Motor neuron (in vitro differentiated cells): ENCODE measurements around the gene VWA8. TPM values are rescaled to one million over a fixed set of nuclear protein-coding genes. Genes with fewer than 3 reads are reported as not detected.
"Not testable (repeated sequence)": the region's sequence is repeated elsewhere in the genome, so short reads cannot be mapped to it uniquely, and the experiment has no call there.

Experiments
- ATAC-seq, 8 experiments: fragments of 200-7000 bp; cut with Tn5 transposase; replicated peaks in 6 of 8; 2 replicates each; pipeline ENCODE4 v1.8.0; 2021; ENCODE audit warnings: mild to moderate bottlenecking in 8 of 8, moderate library complexity in 8 of 8
- H3K27ac ChIP-seq, 2 donors: fragments of 250-450 bp; sonication (Bioruptor Pico); 2 replicates each; pipeline ENCODE4 v1.9.0; 2021; ENCODE audit warnings: antibody characterized with exemption in 2 of 2, mild to moderate bottlenecking in 2 of 2, moderate library complexity in 1 of 2
- H3K4me1 ChIP-seq, 2 donors: fragments of 250-450 bp; sonication (Bioruptor Pico); replicated peaks in 1 of 2; 2 replicates each; pipeline ENCODE4 v1.6.1; 2021; ENCODE audit warnings: antibody characterized with exemption in 2 of 2, mild to moderate bottlenecking in 2 of 2, moderate library complexity in 1 of 2
- H3K4me3 ChIP-seq, 5 donors: fragments of 250-450 bp; sonication (Bioruptor Pico); 2 replicates each; pipeline ENCODE4 v1.9.0; 2021; ENCODE audit warnings: antibody characterized with exemption in 5 of 5, mild to moderate bottlenecking in 5 of 5, moderate library complexity in 4 of 5
- WGBS, 10 experiments: fragments of 450-650 bp; shearing (Covaris generic); methylation state at CpG; one replicate each; pipeline ENCODE4 v1.0.0; 2022; 5-methylcytosine and 5-hydroxymethylcytosine counted together
- in situ Hi-C, 9 experiments: fragments of 400-800 bp; cut with MboI; loops; one replicate each; pipeline ENCODE4 v1.15.0; 2021; ENCODE audit warnings: low sequenced_read_pairs in 9 of 9, low pct_unique_long_range_greater_than_20kb in 2 of 9; ENCODE audit not compliant: unreplicated experiment in 9 of 9
- total RNA-seq, 8 experiments: library from RNA; unstranded; fragments of 300-600 nt; gene quantifications; 2 replicates each; pipeline versions ENCODE4 v1.2.3 to v1.2.4, GENCODE V29; 2022

The VWA8 gene
- total RNA-seq, 8 experiments from 2014 or later = 9.1 to 31.7 (median 11.8) TPM

- WGBS, 10 experiments = 70 to 100% (median 91%) methylated on average over 1 to 3 of the region's 3 CpGs; no CpG with 5 or more reads in 1 of the 10 experiments
- H3K4me3 ChIP-seq = no peak overlapping the region
- ATAC-seq = no peak
- in situ Hi-C loops = no loop called here
- no peaks in the 10 kb centered on the region for H3K4me1 ChIP-seq
- no peak overlapping the region for H3K27ac ChIP-seq
Measured at GRCh38 chr13:41590643-41591042, 370.3 kb downstream of the VWA8 start.

DNA sequence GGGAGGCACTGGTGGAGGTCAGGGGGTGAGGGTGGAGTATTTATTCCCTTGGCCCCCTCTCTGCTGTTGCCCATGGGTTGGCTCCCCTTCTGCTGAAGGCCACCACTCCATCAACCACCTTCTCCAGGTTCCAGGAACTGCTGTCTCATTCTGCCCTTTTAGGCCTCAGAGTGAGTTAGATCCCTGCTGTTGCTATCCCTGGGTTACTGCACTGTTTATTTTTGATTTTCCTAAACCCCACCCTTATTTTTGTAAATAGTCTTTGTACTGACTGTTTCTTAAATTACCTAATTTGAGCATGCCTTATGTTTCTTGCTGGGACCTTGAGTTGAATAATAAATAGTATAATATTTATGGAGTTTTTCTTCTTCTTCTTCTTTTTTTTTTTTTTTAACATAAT lies 370.8 kb downstream of the VWA8 start:
- H3K4me1 ChIP-seq = no peaks in the 10 kb centered on the region
- no peak overlapping the region for H3K27ac ChIP-seq
- H3K4me3 ChIP-seq = no peak overlapping the region
- in situ Hi-C loops = no loop called here
- peak in 3 of 8 experiments; percentile 48 to 70 (median 62) for ATAC-seq

- Histone ChIP-seq H3K4me1 (no peaks in the 10 kb centered on the region), H3K27ac (no peak overlapping the region), H3K4me3 (no peak overlapping the region)
- 40 to 100% (median 100%) methylated on average over 1 to 3 of the region's 3 CpGs; no CpG with 5 or more reads in 2 of the 10 experiments for WGBS, 10 experiments
- in situ Hi-C loops = no loop called here
- ATAC-seq = no peak
Measured at GRCh38 chr13:41589434-41589833, 371.5 kb downstream of the VWA8 start.

DNA sequence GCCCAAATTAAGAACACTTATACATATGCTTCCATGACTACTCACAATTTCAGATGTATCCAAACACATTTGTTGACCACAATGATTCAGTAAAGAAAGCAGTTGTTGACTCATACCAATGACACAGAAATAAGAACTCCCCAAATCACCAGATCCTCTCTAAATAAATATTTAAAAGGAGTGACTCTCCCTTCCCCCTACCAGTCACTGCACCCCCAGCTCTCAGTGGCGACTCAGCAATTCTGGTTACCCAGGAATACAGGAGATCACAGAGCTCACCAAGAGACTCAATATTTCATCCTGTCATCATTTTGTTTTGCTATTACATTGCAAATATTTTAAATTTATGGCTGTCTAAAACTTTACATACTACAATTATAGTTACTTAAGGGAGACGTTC lies 372.0 kb downstream of the VWA8 start:
- Histone ChIP-seq H3K4me1 (no peaks in the 10 kb centered on the region), H3K27ac (no peak overlapping the region), H3K4me3 (no peak overlapping the region)
- ATAC-seq = peak in 4 of 8 experiments; percentile 25 to 95 (median 66)
- WGBS, 10 experiments = 8 to 100% (median 79%) methylated on average over 1 to 2 of the region's 2 CpGs; no CpG with 5 or more reads in 2 of the 10 experiments
- in situ Hi-C loops = no loop called here

DNA sequence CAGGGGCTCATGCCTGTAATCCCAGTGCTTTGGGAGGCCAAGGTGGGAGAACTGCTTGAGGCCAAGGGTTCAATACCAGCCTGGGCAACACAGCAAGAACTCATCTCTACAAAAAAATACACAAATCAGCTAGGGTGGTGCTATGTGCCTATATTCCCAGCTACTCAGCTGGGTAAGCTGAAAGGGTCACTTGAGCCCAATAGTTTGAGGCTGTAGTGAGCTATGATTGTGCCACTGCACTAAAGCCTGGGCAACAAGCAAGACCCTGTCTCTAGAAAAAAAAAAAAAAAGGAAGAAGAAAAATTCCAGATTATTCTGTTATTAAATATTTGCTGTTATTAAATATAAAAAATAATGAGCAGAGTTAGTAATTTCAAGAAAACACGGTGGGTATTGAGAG lies 372.5 kb downstream of the VWA8 start:
- Histone ChIP-seq H3K4me1 (no peaks in the 10 kb centered on the region), H3K27ac (no peak overlapping the region), H3K4me3 (no peak overlapping the region)
- WGBS, 10 experiments = 0 to 100% (median 58%) methylated on average over 1 of the region's 1 CpG; no CpG with 5 or more reads in 2 of the 10 experiments
- in situ Hi-C loops = no loop called here
- ATAC-seq = no peak

- Histone ChIP-seq H3K4me3 (no peak overlapping the region), H3K27ac (no peak overlapping the region), H3K4me1 (no peaks in the 10 kb centered on the region)
- in situ Hi-C loops = no loop called here
- 80 to 100% (median 91%) methylated on average over 1 to 6 of the region's 9 CpGs; no CpG with 5 or more reads in 4 of the 10 experiments for WGBS, 10 experiments
- ATAC-seq = no peak
Measured at GRCh38 chr13:41587490-41587889, 373.4 kb downstream of the VWA8 start.

DNA sequence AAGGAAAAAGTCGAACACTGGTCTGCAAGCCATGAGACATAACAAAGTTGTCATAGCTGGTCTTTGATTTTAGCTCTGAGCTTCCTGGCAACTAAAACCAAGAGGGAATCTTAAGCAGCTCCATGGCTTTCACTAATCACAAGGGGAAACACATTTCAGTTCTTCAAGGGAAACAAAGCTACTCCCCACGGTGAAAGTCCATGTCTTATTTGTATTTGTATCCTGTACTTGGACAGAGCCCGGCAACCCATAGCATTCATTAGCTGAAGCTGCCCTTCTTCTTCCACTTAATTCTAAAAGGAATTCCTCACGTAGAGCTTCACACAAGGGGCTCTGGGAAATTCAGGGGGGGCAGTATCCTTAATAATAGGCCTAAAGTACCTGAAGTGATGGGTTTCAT lies 374.7 kb downstream of the VWA8 start:
- H3K4me3 ChIP-seq = no peak overlapping the region
- in situ Hi-C loops = no loop called here
- peak in 1 of 8 experiments; percentile 71 for ATAC-seq
- no peak overlapping the region for H3K27ac ChIP-seq
- H3K4me1 ChIP-seq = no peaks in the 10 kb centered on the region
- 60 to 100% (median 91%) methylated on average over 1 to 4 of the region's 4 CpGs for WGBS, 10 experiments

DNA sequence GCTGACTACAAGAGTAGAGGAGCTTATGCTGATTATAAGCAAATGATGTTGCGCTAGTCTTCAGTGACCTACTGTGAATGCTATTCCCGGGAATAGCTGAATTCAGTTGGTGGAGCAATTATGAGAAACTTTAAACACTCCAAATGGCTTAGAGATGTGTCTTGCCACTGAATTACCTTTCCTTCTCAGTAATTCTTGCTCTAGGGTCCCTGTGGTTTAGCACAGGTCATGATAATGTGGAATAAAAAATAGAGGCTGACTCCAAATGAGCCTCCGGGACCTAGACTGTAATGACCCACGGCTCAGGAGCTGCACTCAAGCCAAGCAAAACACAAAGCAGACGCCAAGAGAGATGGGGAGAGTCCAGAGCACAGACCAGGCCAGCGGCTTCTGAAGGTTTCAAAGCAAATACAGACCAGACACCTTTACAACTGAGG lies 378.9 kb downstream of the VWA8 start:
- WGBS, 10 experiments = 7 to 100% (median 96%) methylated on average over 1 to 4 of the region's 6 CpGs; no CpG with 5 or more reads in 3 of the 10 experiments
- H3K27ac ChIP-seq = no peak overlapping the region
- peak in 1 of 8 experiments; percentile 50 for ATAC-seq
- in situ Hi-C loops = no loop called here
- H3K4me1 ChIP-seq = peaks cover 0 to 6% of the 10 kb centered on the region in 2 donors
- H3K4me3 ChIP-seq = no peak overlapping the region

DNA sequence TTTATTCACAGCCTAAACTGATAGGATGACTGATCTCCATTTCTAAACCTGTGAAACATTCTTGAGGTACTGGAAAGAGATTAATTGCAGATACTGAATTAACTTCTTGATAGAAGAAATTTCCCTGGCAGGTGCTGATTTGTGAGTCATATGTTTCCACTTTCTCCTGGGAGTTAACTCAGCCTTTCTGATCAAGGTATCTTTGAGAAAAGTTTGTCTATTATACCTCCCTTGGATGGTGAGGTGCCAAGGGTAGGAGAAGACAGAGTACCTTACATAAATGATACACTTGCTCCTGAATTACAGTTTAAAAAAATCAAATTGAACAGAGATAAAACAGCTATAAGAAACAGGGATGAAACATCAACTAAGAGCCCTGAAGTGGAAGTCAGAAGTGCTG lies 380.6 kb downstream of the VWA8 start:
- H3K27ac ChIP-seq = no peak overlapping the region
- H3K4me1 ChIP-seq = peaks cover 0 to 6% of the 10 kb centered on the region in 2 donors
- in situ Hi-C loops = no loop called here
- no peak overlapping the region for H3K4me3 ChIP-seq
- ATAC-seq = no peak

- 83 to 100% (median 98%) methylated on average over 2 to 5 of the region's 6 CpGs for WGBS, 10 experiments
- in situ Hi-C loops = no loop called here
Measured at GRCh38 chr13:41579881-41580280, 381.0 kb downstream of the VWA8 start.

GRCh38 chr13:41579168-41579567 lies 381.7 kb downstream of the VWA8 start:
- no peak overlapping the region for H3K4me3 ChIP-seq
- no peak for ATAC-seq
- peaks cover 0 to 6% of the 10 kb centered on the region in 2 donors for H3K4me1 ChIP-seq
- WGBS, 10 experiments = 57 to 100% (median 87%) methylated on average over 1 to 6 of the region's 6 CpGs
- in situ Hi-C loops = no loop called here
- no peak overlapping the region for H3K27ac ChIP-seq

More at GRCh38 chr13:41579881-41580280, 381.0 kb downstream of the VWA8 start:
- Histone ChIP-seq H3K4me1 (peaks cover 0 to 6% of the 10 kb centered on the region in 2 donors), H3K27ac (no peak overlapping the region), H3K4me3 (no peak overlapping the region)
- no peak for ATAC-seq

- Histone ChIP-seq H3K4me3 (no peak overlapping the region), H3K4me1 (peaks cover 0 to 6% of the 10 kb centered on the region in 2 donors), H3K27ac (no peak overlapping the region)
- in situ Hi-C loops = no loop called here
- no peak for ATAC-seq
- WGBS, 10 experiments = 75 to 100% (median 97%) methylated on average over 1 to 5 of the region's 5 CpGs
Measured at GRCh38 chr13:41578371-41578770, 382.5 kb downstream of the VWA8 start.

DNA sequence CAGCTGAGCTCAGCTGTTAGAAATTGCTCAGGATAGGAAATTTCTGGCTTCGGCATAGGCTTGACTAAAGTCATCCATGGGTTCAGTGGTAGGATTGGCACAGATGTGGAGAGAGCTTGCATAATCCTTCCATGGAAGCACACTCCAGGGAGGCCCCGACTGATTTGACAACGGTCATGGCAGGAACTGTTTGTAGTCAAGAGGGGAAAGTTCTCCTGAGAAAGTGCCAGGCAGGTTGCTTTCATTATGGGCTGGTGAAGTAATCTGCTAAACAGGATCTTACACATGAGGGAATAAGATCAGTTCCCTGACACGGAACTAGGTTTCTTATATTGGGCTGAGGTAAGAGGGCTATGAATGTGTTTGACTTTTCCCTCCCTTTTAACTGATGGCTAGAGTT lies 383.5 kb downstream of the VWA8 start:
- H3K27ac ChIP-seq = no peak overlapping the region
- no peak overlapping the region for H3K4me3 ChIP-seq
- peak in 2 of 8 experiments; percentile 41 to 55 for ATAC-seq
- 0 to 100% (median 50%) methylated on average over 1 to 4 of the region's 4 CpGs; no CpG with 5 or more reads in 1 of the 10 experiments for WGBS, 10 experiments
- in situ Hi-C loops = no loop called here
- peaks cover 0 to 6% of the 10 kb centered on the region in 2 donors for H3K4me1 ChIP-seq

- H3K4me3 ChIP-seq, in situ Hi-C loops, ATAC-seq, H3K27ac ChIP-seq, H3K4me1 ChIP-seq: not testable (repeated sequence)
- WGBS, 10 experiments = 80 to 100% (median 100%) methylated on average over 1 to 7 of the region's 19 CpGs; no CpG with 5 or more reads in 5 of the 10 experiments
Measured at GRCh38 chr13:41573640-41574039, 387.3 kb downstream of the VWA8 start.
